ENCODE results near the gene LRPAP1. TPM values are rescaled to one million over a fixed set of nuclear protein-coding genes. Genes with fewer than 3 reads are reported as not detected.
"Not testable (repeated sequence)": the region's sequence is repeated elsewhere in the genome, so short reads cannot be mapped to it uniquely, and the experiment has no call there.

Gene LRPAP1
- total RNA-seq, 3 donors from 2014 or later, result 104 to 204 (median 111) TPM

- TF ChIP-seq CTCF (IDR thresholded peaks at IDR 0.05), result no peak
- no peak for TF ChIP-seq POLR2AphosphoS5 (IDR thresholded peaks at IDR 0.05)
- TF ChIP-seq POLR2A (IDR thresholded peaks at IDR 0.05), result no peak
- no peak for DNase-seq (ENCODE audit: low spot score in 2 of 2)
- Histone ChIP-seq H3K4me1 (no peaks in the 10 kb centered on the region), H3K36me3 (peaks cover 26% of the 10 kb centered on the region), H3K9me3 (no peaks in the 10 kb centered on the region), H3K27ac (no peak overlapping the region), H3K4me3 (no peak overlapping the region), H3K27me3 (no peaks in the 10 kb centered on the region)
- intact Hi-C loops (cut with DNase I; ENCODE audit: low total_unique reads), result no loop called here
These were observed 18.4 kb downstream of the LRPAP1 start for GRCh38 chr4:3513807-3514206.

- intact Hi-C loops (cut with DNase I; ENCODE audit: low total_unique reads), result no loop called here
- no peak for DNase-seq (ENCODE audit: low spot score in 2 of 2)
These were observed 19.5 kb downstream of the LRPAP1 start for GRCh38 chr4:3512719-3513118.

GRCh38 chr4:3512279-3512678, 19.9 kb downstream of the LRPAP1 start:
- Histone ChIP-seq H3K4me3 (no peak overlapping the region), H3K9me3 (no peaks in the 10 kb centered on the region), H3K4me1 (no peaks in the 10 kb centered on the region), H3K36me3 (peaks cover 15% of the 10 kb centered on the region), H3K27ac (no peak overlapping the region), H3K27me3 (no peaks in the 10 kb centered on the region)
- no peak for TF ChIP-seq CTCF (IDR thresholded peaks at IDR 0.05)
- TF ChIP-seq POLR2A (IDR thresholded peaks at IDR 0.05), result no peak
- TF ChIP-seq POLR2AphosphoS5 (IDR thresholded peaks at IDR 0.05), result no peak
- intact Hi-C loops (cut with DNase I; ENCODE audit: low total_unique reads), result no loop called here
- no peak for DNase-seq (ENCODE audit: low spot score in 2 of 2)

More at GRCh38 chr4:3512719-3513118, 19.5 kb downstream of the LRPAP1 start:
- Histone ChIP-seq H3K27ac (no peak overlapping the region), H3K9me3 (no peaks in the 10 kb centered on the region), H3K36me3 (peaks cover 20% of the 10 kb centered on the region), H3K27me3 (no peaks in the 10 kb centered on the region), H3K4me3 (no peak overlapping the region), H3K4me1 (no peaks in the 10 kb centered on the region)
- TF ChIP-seq CTCF (IDR thresholded peaks at IDR 0.05), result no peak
- no peak for TF ChIP-seq POLR2A (IDR thresholded peaks at IDR 0.05)
- TF ChIP-seq POLR2AphosphoS5 (IDR thresholded peaks at IDR 0.05), result no peak

- H3K4me1 ChIP-seq; H3K4me3 ChIP-seq; DNase-seq (ENCODE audit: low spot score in 2 of 2); H3K36me3 ChIP-seq; H3K9me3 ChIP-seq; H3K27ac ChIP-seq; intact Hi-C loops (cut with DNase I; ENCODE audit: low total_unique reads); H3K27me3 ChIP-seq: not testable (repeated sequence)
These were observed 20.6 kb downstream of the LRPAP1 start for GRCh38 chr4:3511601-3512000.

- no peak overlapping the region for H3K27ac ChIP-seq
- no peaks in the 10 kb centered on the region for H3K9me3 ChIP-seq
- H3K4me1 ChIP-seq, result no peaks in the 10 kb centered on the region
- no peak for DNase-seq (ENCODE audit: low spot score in 2 of 2)
- H3K27me3 ChIP-seq, result no peaks in the 10 kb centered on the region
- TF ChIP-seq CTCF (IDR thresholded peaks at IDR 0.05) (no peak), POLR2A (IDR thresholded peaks at IDR 0.05) (no peak), POLR2AphosphoS5 (IDR thresholded peaks at IDR 0.05) (no peak)
- H3K36me3 ChIP-seq, result peaks cover 7% of the 10 kb centered on the region
- no peak overlapping the region for H3K4me3 ChIP-seq
- intact Hi-C loops (cut with DNase I; ENCODE audit: low total_unique reads), result no loop called here
These were observed 21.0 kb downstream of the LRPAP1 start for GRCh38 chr4:3511187-3511586.

- Histone ChIP-seq H3K4me3 (no peak overlapping the region), H3K27ac (no peak overlapping the region), H3K4me1 (no peaks in the 10 kb centered on the region), H3K36me3 (peaks cover 7% of the 10 kb centered on the region), H3K9me3 (no peaks in the 10 kb centered on the region), H3K27me3 (no peaks in the 10 kb centered on the region)
- TF ChIP-seq POLR2AphosphoS5 (IDR thresholded peaks at IDR 0.05) (no peak), POLR2A (IDR thresholded peaks at IDR 0.05) (no peak), CTCF (IDR thresholded peaks at IDR 0.05) (no peak)
- intact Hi-C loops (cut with DNase I; ENCODE audit: low total_unique reads), result no loop called here
- DNase-seq (ENCODE audit: low spot score in 2 of 2), result no peak
These were observed 21.7 kb downstream of the LRPAP1 start for GRCh38 chr4:3510481-3510880.
